Epithelial cell of proximal tubule (primary cell): ENCODE results near the gene UBE2R2. TPM values are rescaled to one million over a fixed set of nuclear protein-coding genes. Genes with fewer than 3 reads are reported as not detected.
A peak's percentile ranks its signal among the peaks of the same experiment; 100 is the strongest.
"Not testable (repeated sequence)": the region's sequence is repeated elsewhere in the genome, so short reads cannot be mapped to it uniquely, and the experiment has no call there.

Experiments used
- DNase-seq: peaks from one replicate; pipeline ENCODE4 v3.0.0-alpha.2; 2011; ENCODE audit warnings: low read depth
- H3K4me3 ChIP-seq: 2 replicates; pipeline ENCODE4 v1.5.1; 2011; ENCODE audit warnings: low read depth, mild to moderate bottlenecking, low read length
- CTCF ChIP-seq: conservative IDR thresholded peaks from 2 replicates; pipeline ENCODE4 v1.5.1; 2012; ENCODE audit warnings: low read depth, mild to moderate bottlenecking, low read length
- total RNA-seq: library from RNA; depleted of rRNA; stranded (reverse); fragments of >200 nt; gene quantifications from 2 replicates; pipeline ENCODE4 v1.2.3, GENCODE V29; 2015

The UBE2R2 gene
- total RNA-seq, 1 donor from 2014 or later = 27.4 TPM

DNA sequence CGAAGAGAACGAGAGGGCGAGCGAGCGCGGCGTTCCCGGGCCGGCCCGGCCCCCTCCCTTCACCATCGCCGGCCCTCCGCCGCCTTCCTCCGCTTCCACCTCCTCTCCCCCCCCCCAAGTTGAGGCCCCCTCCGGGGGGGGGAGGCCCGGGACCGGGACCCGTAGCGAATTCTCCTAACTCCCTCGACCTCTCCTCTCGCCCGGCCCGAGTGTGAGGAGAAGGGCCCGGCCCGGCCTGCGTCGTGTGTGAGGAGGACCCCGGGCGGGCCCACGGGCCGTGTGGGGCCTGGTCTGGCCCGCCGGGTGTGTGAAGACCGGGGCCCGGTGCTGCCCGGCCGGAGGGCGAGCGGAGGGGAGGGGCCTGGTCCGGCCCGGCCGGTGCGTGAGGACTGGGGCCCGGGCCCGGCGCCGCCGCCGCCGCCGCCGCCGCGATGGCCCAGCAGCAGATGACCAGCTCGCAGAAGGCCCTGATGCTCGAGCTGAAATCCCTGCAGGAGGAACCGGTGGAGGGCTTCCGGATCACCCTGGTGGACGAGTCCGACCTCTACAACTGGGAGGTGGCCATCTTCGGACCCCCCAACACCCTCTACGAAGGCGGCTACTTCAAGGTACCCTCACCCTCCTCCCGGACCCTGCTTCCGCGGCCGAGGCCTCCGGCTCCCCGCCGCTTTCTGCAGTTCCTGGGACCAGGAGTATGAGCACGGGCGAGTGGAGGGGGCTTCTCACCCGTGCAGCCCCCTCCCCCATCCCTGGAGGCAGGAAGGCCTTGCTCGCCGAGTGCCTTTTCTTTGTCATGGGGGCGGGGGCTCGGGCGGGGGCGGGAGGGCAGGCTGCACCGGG, 587 bp downstream of the UBE2R2 start:
- no peak for DNase-seq
- TF ChIP-seq CTCF = peak; percentile 20
- peak overlapping the region; percentile 88 for H3K4me3 ChIP-seq

DNA sequence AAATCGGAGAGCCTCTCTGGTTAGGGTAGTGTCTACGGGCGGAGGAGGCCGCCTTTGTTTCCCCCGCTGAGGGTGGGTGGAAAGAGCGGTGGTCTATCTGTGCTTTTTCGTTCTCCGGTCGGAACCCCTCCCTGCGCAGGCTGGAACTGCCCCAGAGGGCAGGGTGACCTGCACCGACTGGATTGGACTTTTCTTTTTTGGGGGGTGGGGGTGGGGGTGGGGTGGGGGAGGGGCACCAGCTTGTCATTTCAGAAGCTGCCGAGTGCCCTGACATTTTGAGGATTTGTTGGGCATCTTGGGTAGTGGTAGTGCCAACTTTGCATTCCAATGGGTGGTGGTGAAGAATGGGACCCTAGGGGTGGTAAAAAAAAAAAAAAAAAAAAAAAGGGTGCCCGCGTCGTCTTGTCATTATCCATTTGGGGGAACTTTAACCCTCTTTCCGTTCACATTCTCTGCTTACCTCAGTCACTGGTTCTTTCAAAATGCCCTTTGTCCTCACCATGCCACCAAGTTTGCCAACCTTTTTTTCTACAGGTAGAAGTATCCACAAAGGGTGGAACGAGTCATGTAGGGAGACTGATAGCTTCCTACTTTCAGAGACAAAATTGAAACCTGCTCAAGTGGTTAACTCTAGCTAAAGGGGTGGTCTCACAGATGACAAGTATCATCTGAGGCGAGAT, 1.3 kb downstream of the UBE2R2 start:
- TF ChIP-seq CTCF = no peak
- no peak for DNase-seq
- peak overlapping the region; percentile 88 for H3K4me3 ChIP-seq

GRCh38 chr9:33818847-33819500, 2.0 kb downstream of the UBE2R2 start:
- DNase-seq = no peak
- peak overlapping the region; percentile 88 for H3K4me3 ChIP-seq
- TF ChIP-seq CTCF = no peak

GRCh38 chr9:33820231-33820745, 3.3 kb downstream of the UBE2R2 start:
- no peak for DNase-seq
- H3K4me3 ChIP-seq = peak overlapping the region; percentile 31
- TF ChIP-seq CTCF = no peak

- no peak for DNase-seq
Measured at GRCh38 chr9:33823801-33824200, 6.8 kb downstream of the UBE2R2 start.

DNA sequence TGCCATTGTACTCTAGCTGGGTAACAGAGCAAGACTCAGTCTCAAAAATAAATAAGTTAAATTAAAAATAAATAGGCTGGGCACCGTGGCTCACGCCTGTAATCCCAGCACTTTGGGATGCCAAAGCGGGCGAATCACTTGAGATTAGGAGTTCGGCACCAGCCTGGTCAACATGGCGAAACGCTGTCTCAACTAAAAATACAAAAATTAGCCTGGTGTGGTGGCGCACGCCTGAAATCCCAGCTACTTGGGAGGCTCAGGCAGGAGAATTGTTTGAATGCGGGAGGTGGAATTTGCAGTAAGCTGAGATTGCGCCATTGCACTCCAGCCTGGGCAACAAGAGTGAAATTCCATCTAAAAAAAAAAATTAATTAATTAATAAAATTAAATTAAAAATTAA, 10.3 kb downstream of the UBE2R2 start:
- not testable (repeated sequence) for H3K4me3 ChIP-seq, DNase-seq

More at GRCh38 chr9:33823801-33824200, 6.8 kb downstream of the UBE2R2 start:
- H3K4me3 ChIP-seq = no peak overlapping the region
- TF ChIP-seq CTCF = no peak

GRCh38 chr9:33829641-33830230, 12.8 kb downstream of the UBE2R2 start:
- H3K4me3 ChIP-seq, DNase-seq: not testable (repeated sequence)
